Breast epithelium (tissue), 3 donors: ENCODE data around the gene EDA.

Experiments
- POLR2A ChIP-seq: fragments of 450-650 bp; IDR thresholded peaks from one replicate; pipeline ENCODE4 v1.6.1; 2016; ENCODE audit warnings: antibody characterized with exemption, mild to moderate bottlenecking, moderate library complexity
- POLR2AphosphoS5 ChIP-seq, 3 donors: sonication (generic); formaldehyde crosslinking; IDR thresholded peaks; one replicate each; pipeline ENCODE4 v1.6.1; 2017; ENCODE audit warnings: antibody characterized with exemption in 3 of 3
- TF ChIP-seq, protein P1 (sequence below), 3 donors: fragments of 450-650 bp; IDR thresholded peaks; one replicate each; pipeline ENCODE4 v1.5.1; 2016 to 2017; ENCODE audit warnings: antibody characterized with exemption in 3 of 3, mild to moderate bottlenecking in 3 of 3, moderate library complexity in 3 of 3

DNA sequence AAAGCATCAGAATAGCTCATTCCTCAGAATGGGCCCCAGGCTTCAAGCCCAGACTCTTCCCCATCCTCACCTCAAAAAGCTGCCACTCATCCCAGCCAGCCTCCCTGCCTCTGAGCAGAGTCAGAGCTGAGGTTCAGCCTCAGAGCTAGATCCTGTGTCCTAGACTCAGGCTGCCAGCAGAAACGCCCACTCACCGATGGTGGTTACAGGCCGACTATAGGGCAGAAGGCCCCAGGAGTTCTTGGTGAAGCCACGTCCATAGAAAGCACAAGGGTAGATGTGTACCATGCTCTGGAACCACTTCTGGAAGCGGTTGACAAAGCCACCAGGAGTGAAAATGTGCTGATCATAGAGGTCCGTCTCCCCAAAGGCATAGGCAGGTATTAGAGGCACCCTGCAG is 426.1 kb downstream of the EDA start:
- TF ChIP-seq POLR2A (no peak), POLR2AphosphoS5 (IDR thresholded peaks at IDR 0.05) (no peak)
- TF ChIP-seq, protein P1, sequence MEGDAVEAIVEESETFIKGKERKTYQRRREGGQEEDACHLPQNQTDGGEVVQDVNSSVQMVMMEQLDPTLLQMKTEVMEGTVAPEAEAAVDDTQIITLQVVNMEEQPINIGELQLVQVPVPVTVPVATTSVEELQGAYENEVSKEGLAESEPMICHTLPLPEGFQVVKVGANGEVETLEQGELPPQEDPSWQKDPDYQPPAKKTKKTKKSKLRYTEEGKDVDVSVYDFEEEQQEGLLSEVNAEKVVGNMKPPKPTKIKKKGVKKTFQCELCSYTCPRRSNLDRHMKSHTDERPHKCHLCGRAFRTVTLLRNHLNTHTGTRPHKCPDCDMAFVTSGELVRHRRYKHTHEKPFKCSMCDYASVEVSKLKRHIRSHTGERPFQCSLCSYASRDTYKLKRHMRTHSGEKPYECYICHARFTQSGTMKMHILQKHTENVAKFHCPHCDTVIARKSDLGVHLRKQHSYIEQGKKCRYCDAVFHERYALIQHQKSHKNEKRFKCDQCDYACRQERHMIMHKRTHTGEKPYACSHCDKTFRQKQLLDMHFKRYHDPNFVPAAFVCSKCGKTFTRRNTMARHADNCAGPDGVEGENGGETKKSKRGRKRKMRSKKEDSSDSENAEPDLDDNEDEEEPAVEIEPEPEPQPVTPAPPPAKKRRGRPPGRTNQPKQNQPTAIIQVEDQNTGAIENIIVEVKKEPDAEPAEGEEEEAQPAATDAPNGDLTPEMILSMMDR (IDR thresholded peaks at IDR 0.05): no peak
